ENCODE results near the gene TTLL13. TPM values are rescaled to one million over a fixed set of nuclear protein-coding genes. Genes with fewer than 3 reads are reported as not detected.

The TTLL13 gene
- total RNA-seq, 2 experiments from 2014 or later, result 0.55 to 0.73 TPM

GRCh38 chr15:90307661-90308060, 58.3 kb downstream of the TTLL13 start:
- ChIA-PET POLR2A (interaction anchor here (0.9 kb wide), 1 partner anchor 80 kb away, joined by 4 read pairs; the partner anchor contains the start of gene IQGAP1), CTCF (interaction anchor here (1.1 to 9.1 kb wide), 3 partner anchors 12 to 223 kb away, joined by 3 to 72 read pairs (median 4); no protein-coding TSS in a partner anchor)
- no peaks in the 10 kb centered on the region for H3K36me3 Mint-ChIP-seq
- H3K4me3 Mint-ChIP-seq, result no peak overlapping the region
- no peak for DNase-seq
- H3K27me3 Mint-ChIP-seq, result no peaks in the 10 kb centered on the region
- no peak overlapping the region for H3K27ac Mint-ChIP-seq
- intact Hi-C loops (cut with micrococcal nuclease), result no loop called here
- peaks cover 39% of the 10 kb centered on the region for H3K4me1 Mint-ChIP-seq (ENCODE audit: low read depth)
- H3K9me3 Mint-ChIP-seq, result no peaks in the 10 kb centered on the region

GRCh38 chr15:90309020-90309419, 59.7 kb downstream of the TTLL13 start:
- intact Hi-C loops (cut with micrococcal nuclease), result no loop called here
- Mint-ChIP-seq H3K27me3 (no peaks in the 10 kb centered on the region), H3K36me3 (no peaks in the 10 kb centered on the region), H3K27ac (no peak overlapping the region), H3K4me1 (ENCODE audit: low read depth) (peaks cover 35% of the 10 kb centered on the region), H3K4me3 (no peak overlapping the region), H3K9me3 (no peaks in the 10 kb centered on the region)
- ChIA-PET CTCF (interaction anchor here (1.2 kb wide), 1 partner anchor 10 kb away, joined by 3 read pairs; no protein-coding TSS in a partner anchor), POLR2A (no interaction called here)
- no peak for DNase-seq

Other genes with a start within 250 kb of the TTLL13 start
- 10 to 100 TPM; 27.0 to 28.5 TPM for gene ZNF710, start 248.2 kb upstream of the TTLL13 start, total RNA-seq
- gene IDH2, start 147.1 kb upstream of the TTLL13 start, total RNA-seq, result 100 to 1,000 TPM; 170 to 175 TPM
- gene SEMA4B, start 48.2 kb upstream of the TTLL13 start, total RNA-seq, result 10 to 100 TPM; 13.1 to 16.7 TPM
- 100 to 1,000 TPM; 162 to 170 TPM for gene CIB1, start 15.6 kb upstream of the TTLL13 start, total RNA-seq
- 1 to 10 TPM; 8.0 to 9.2 TPM for gene GDPGP1, start 15.3 kb upstream of the TTLL13 start, total RNA-seq
- 10 to 100 TPM; 25.3 to 28.6 TPM for gene NGRN, start 16.1 kb downstream of the TTLL13 start, total RNA-seq
- 1 to 10 TPM in 1 of 2 experiments, under 1 TPM in 1; 0.68 to 1.1 TPM for gene ZNF774, start 102.7 kb downstream of the TTLL13 start, total RNA-seq
- 100 to 1,000 TPM; 186 to 207 TPM for gene IQGAP1, start 138.7 kb downstream of the TTLL13 start, total RNA-seq